Measurements from ENCODE around the gene CTNNBL1. TPM values are rescaled to one million over a fixed set of nuclear protein-coding genes. Genes with fewer than 3 reads are reported as not detected.
A peak's percentile ranks its signal among the peaks of the same experiment; 100 is the strongest.

CTNNBL1 gene
- total and polyA plus RNA-seq, 2 experiments from 2014 or later = 36.3 to 68.7 TPM

- TF ChIP-seq EZH2phosphoT487 (IDR thresholded peaks at IDR 0.05; ENCODE audit: unreplicated experiment) = no peak
- no peak for TF ChIP-seq CREB1 (CRISPR knock-in tag; IDR thresholded peaks at IDR 0.05; ENCODE audit: low read depth)
- TF ChIP-seq ETS1 (IDR thresholded peaks at IDR 0.05) = no peak
- TF ChIP-seq EZH2 (IDR thresholded peaks at IDR 0.05; ENCODE audit: low read depth, unreplicated experiment) = no peak
- TF ChIP-seq NANOG (IDR thresholded peaks at IDR 0.05; ENCODE audit: borderline replicate concordance) = no peak
- TF ChIP-seq ZNF331 (CRISPR knock-in tag; IDR thresholded peaks at IDR 0.05; ENCODE audit: low read depth) = no peak
- no peak for TF ChIP-seq STAT1 (IDR thresholded peaks at IDR 0.05; ENCODE audit: unreplicated experiment)
- TF ChIP-seq REST (IDR thresholded peaks at IDR 0.05; ENCODE audit: unreplicated experiment) = no peak
- TF ChIP-seq CTCF (conservative IDR thresholded peaks at IDR 0.05; ENCODE audit: low read depth in 2 of 2) = no peak
- TF ChIP-seq ZNF462 (CRISPR knock-in tag; IDR thresholded peaks at IDR 0.05) = no peak
- TF ChIP-seq POLR2AphosphoS5 (IDR thresholded peaks at IDR 0.05; ENCODE audit: low read depth) = no peak
- TF ChIP-seq ZNF114 (CRISPR knock-in tag; IDR thresholded peaks at IDR 0.05) = no peak
- TF ChIP-seq JUNB (IDR thresholded peaks at IDR 0.05; ENCODE audit: unreplicated experiment) = no peak
- no peak overlapping the region for H2AFZ ChIP-seq
- H3K36me3 ChIP-seq (ENCODE audit: insufficient read depth) = no peaks in the 10 kb centered on the region
- Mint-ChIP-seq H3K27me3 (ENCODE audit: insufficient read depth, low read depth, poor library complexity) (peaks cover 14% of the 10 kb centered on the region), H3K9me3 (no peaks in the 10 kb centered on the region), H3K36me3 (ENCODE audit: low read depth) (no peaks in the 10 kb centered on the region), H3K4me1 (peaks cover 48% of the 10 kb centered on the region), H3K4me3 (no peak overlapping the region), H3K27ac (no peak overlapping the region)
- peaks cover 11% of the 10 kb centered on the region; the same call in 1 of the 2 replicates for H3K27me3 ChIP-seq (ENCODE audit: insufficient read depth)
- DNase-seq (ENCODE audit: low spot score) (no peak), ATAC-seq (no peak)
- H3K27ac ChIP-seq (ENCODE audit: low read depth) = no peak overlapping the region
- no peak overlapping the region for H3K4me3 ChIP-seq
- H3K4me2 ChIP-seq = peak overlapping the region; percentile 29; the same call in 1 of the 2 replicates
- no peaks in the 10 kb centered on the region for H3K79me2 ChIP-seq (replicated peaks; ENCODE audit: insufficient read depth)
- no peaks in the 10 kb centered on the region for H4K20me1 ChIP-seq (replicated peaks; ENCODE audit: insufficient read depth)
- no peaks in the 10 kb centered on the region for H3K9me2 ChIP-seq (ENCODE audit: insufficient read depth)
- peaks cover 37% of the 10 kb centered on the region for H3K4me1 ChIP-seq (ENCODE audit: insufficient read depth)
- peaks cover 10% of the 10 kb centered on the region; the same call in 1 of the 2 replicates for H3F3A ChIP-seq (replicated peaks; ENCODE audit: low read depth)
These were observed 224.2 kb downstream of the CTNNBL1 start for GRCh38 chr20:37918035-37918434.

All from GM23338 (cell line).